HEK293T (cell line): ENCODE data around the gene YWHAB.

Source experiments
- ARNT ChIP-seq: fragments of 450-650 bp; IDR thresholded peaks from 2 replicates; pipeline ENCODE4 v1.6.1; 2017; ENCODE audit warnings: mild to moderate bottlenecking
- ELF4 ChIP-seq: fragments of 450-650 bp; IDR thresholded peaks from 2 replicates; pipeline ENCODE4 v1.6.1; 2017; ENCODE audit warnings: antibody characterized with exemption
- FOXA1 ChIP-seq: fragments of 450-650 bp; IDR thresholded peaks from 2 replicates; pipeline ENCODE4 v1.6.1; 2016; ENCODE audit warnings: mild to moderate bottlenecking
- FOXM1 ChIP-seq: fragments of 450-650 bp; IDR thresholded peaks from 2 replicates; pipeline ENCODE4 v1.6.1; 2017; ENCODE audit warnings: mild to moderate bottlenecking, borderline replicate concordance
- SUZ12 ChIP-seq: fragments of 450-650 bp; IDR thresholded peaks from 2 replicates; pipeline ENCODE4 v1.6.1; 2016; ENCODE audit warnings: mild to moderate bottlenecking

DNA sequence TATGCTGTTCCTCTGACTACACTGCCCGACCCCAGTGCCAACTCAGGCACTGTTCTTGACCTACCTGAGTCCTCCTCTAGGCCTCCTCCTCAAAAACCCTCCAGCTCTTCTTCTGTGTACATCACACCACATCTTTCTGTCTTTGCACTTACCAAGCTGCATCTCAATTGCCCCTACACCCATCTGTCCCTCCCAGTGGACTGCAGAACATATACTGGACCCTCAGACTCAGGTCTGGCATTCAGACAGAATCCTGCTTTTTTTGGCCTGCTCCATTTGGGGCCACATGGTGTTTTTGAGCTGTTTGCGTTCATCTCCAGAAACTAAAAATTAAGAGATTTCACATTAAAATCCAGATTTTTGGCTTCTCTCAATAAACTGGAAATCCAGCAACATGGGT is 23.2 kb upstream of the YWHAB start:
- TF ChIP-seq ELF4 (no peak), FOXA1 (no peak), ARNT (no peak), FOXM1 (no peak), SUZ12 (no peak)
